Neural progenitor cell (in vitro differentiated cells): ENCODE measurements around the gene R3HDM2. TPM values are rescaled to one million over a fixed set of nuclear protein-coding genes. Genes with fewer than 3 reads are reported as not detected.

Source experiments
- DNase-seq: peaks from one replicate; pipeline ENCODE4 v3.0.0-alpha.2; 2016; ENCODE audit warnings: low spot score
- H2AFZ ChIP-seq: fragments of 200-600 bp; sonication (generic); replicated peaks from 2 replicates; pipeline ENCODE4 v1.6.1; 2016; ENCODE audit warnings: antibody characterized with exemption
- H3F3A ChIP-seq: fragments of 200-600 bp; sonication (generic); 2 replicates; pipeline ENCODE4 v1.6.1; 2016; ENCODE audit warnings: antibody characterized with exemption, low read depth
- H3K27ac ChIP-seq: fragments of 200-600 bp; sonication (generic); 2 replicates; pipeline ENCODE4 v1.5.1; 2016; ENCODE audit warnings: mild to moderate bottlenecking
- H3K27me3 ChIP-seq: fragments of 200-600 bp; sonication (generic); 2 replicates; pipeline ENCODE4 v1.6.1; 2016; ENCODE audit warnings: mild to moderate bottlenecking, moderate library complexity
- H3K36me3 ChIP-seq: fragments of 200-600 bp; sonication (generic); 2 replicates; pipeline ENCODE4 v1.5.1; 2016
- H3K4me1 ChIP-seq: fragments of 200-600 bp; sonication (generic); 2 replicates; pipeline ENCODE4 v1.6.1; 2016; ENCODE audit warnings: mixed run types
- H3K4me2 ChIP-seq: fragments of 200-600 bp; sonication (generic); 2 replicates; pipeline ENCODE4 v1.6.1; 2016
- H3K4me3 ChIP-seq: fragments of 200-600 bp; sonication (generic); 2 replicates; pipeline ENCODE4 v1.5.1; 2016
- H3K79me2 ChIP-seq: fragments of 200-600 bp; sonication (generic); 2 replicates; pipeline ENCODE4 v1.6.1; 2016; ENCODE audit warnings: low read depth
- H3K9ac ChIP-seq: fragments of 200-600 bp; sonication (generic); 2 replicates; pipeline ENCODE4 v1.6.1; 2016
- H3K9me3 ChIP-seq: fragments of 200-600 bp; sonication (generic); 2 replicates; pipeline ENCODE4 v1.5.1; 2016; ENCODE audit warnings: low read depth
- H4K20me1 ChIP-seq: fragments of 200-600 bp; sonication (generic); 2 replicates; pipeline ENCODE4 v1.6.1; 2016; ENCODE audit warnings: low read depth
- H3K27ac Mint-ChIP-seq: 3 replicates; pipeline ENCODE4 v1.8.0; 2021; ENCODE audit warnings: mixed read lengths
- H3K27me3 Mint-ChIP-seq: 2 replicates; pipeline ENCODE4 v1.8.0; 2022; ENCODE audit warnings: low read depth, mild to moderate bottlenecking, inconsistent platforms, moderate library complexity, mixed read lengths; ENCODE audit not compliant: insufficient read depth
- H3K36me3 Mint-ChIP-seq: 3 replicates; pipeline ENCODE4 v1.8.0; 2021; ENCODE audit warnings: mixed read lengths
- H3K4me1 Mint-ChIP-seq: 3 replicates; pipeline ENCODE4 v1.8.0; 2021; ENCODE audit warnings: mixed read lengths
- H3K4me3 Mint-ChIP-seq: 3 replicates; pipeline ENCODE4 v1.8.0; 2021; ENCODE audit warnings: mild to moderate bottlenecking, moderate library complexity, mixed read lengths
- H3K9me3 Mint-ChIP-seq: 3 replicates; pipeline ENCODE4 v1.8.0; 2020; ENCODE audit warnings: mixed read lengths
- CTCF ChIP-seq: fragments of 200-600 bp; sonication (generic); IDR thresholded peaks from 2 replicates; pipeline ENCODE4 v1.5.1; 2017; ENCODE audit warnings: antibody characterized with exemption, mild to moderate bottlenecking
- EZH2 ChIP-seq: fragments of 200-600 bp; sonication (generic); IDR thresholded peaks from 2 replicates; pipeline ENCODE4 v1.6.1; 2017; ENCODE audit warnings: antibody characterized with exemption, mild to moderate bottlenecking, moderate library complexity
- EZH2phosphoT487 ChIP-seq: fragments of 200-600 bp; sonication (generic); IDR thresholded peaks from 2 replicates; pipeline ENCODE4 v1.6.1; 2017; ENCODE audit warnings: antibody characterized with exemption
- total RNA-seq: library from RNA; depleted of rRNA; stranded (reverse); fragments of >200 nt; gene quantifications from 2 replicates; pipeline ENCODE4 v1.2.3, GENCODE V29; 2015; ENCODE audit warnings: low replicate concordance

Gene R3HDM2
- total RNA-seq, 1 donor from 2014 or later = 40.0 TPM

GRCh38 chr12:57456737-57457490 is 26.1 kb upstream of the R3HDM2 start:
- Histone ChIP-seq H3K79me2 (no peaks in the 10 kb centered on the region), H3K9me3 (no peaks in the 10 kb centered on the region), H3K4me2 (no peak overlapping the region), H3F3A (peaks cover 23% of the 10 kb centered on the region), H3K27ac (no peak overlapping the region), H3K4me3 (no peak overlapping the region), H4K20me1 (peaks cover 18% of the 10 kb centered on the region), H3K36me3 (no peaks in the 10 kb centered on the region), H3K9ac (no peak overlapping the region), H3K4me1 (peaks cover 37% of the 10 kb centered on the region), H2AFZ (no peak overlapping the region), H3K27me3 (peaks cover 6% of the 10 kb centered on the region)
- DNase-seq = no peak
- H3K27me3 Mint-ChIP-seq = peaks cover 30% of the 10 kb centered on the region
- H3K4me3 Mint-ChIP-seq = no peak overlapping the region
- H3K27ac Mint-ChIP-seq = no peak overlapping the region
- H3K36me3 Mint-ChIP-seq = no peaks in the 10 kb centered on the region
- H3K4me1 Mint-ChIP-seq = peaks cover 51% of the 10 kb centered on the region
- no peaks in the 10 kb centered on the region for H3K9me3 Mint-ChIP-seq
- TF ChIP-seq EZH2 = no peak
- TF ChIP-seq CTCF = no peak
- no peak for TF ChIP-seq EZH2phosphoT487

GRCh38 chr12:57456145-57456700 is 25.4 kb upstream of the R3HDM2 start:
- H3K9me3 Mint-ChIP-seq = no peaks in the 10 kb centered on the region
- no peaks in the 10 kb centered on the region for H3K36me3 ChIP-seq
- no peaks in the 10 kb centered on the region for H3K79me2 ChIP-seq
- no peak overlapping the region for H3K27ac Mint-ChIP-seq
- H4K20me1 ChIP-seq = peaks cover 12% of the 10 kb centered on the region
- TF ChIP-seq EZH2 (no peak), CTCF (peak; percentile 74), EZH2phosphoT487 (no peak)
- peak overlapping the region; percentile 67 for H2AFZ ChIP-seq
- peak overlapping the region; percentile 50 for H3K4me2 ChIP-seq
- no peaks in the 10 kb centered on the region for H3K9me3 ChIP-seq
- peaks cover 16% of the 10 kb centered on the region for H3F3A ChIP-seq
- H3K4me3 ChIP-seq = no peak overlapping the region
- peak overlapping the region; percentile 65 for H3K4me3 Mint-ChIP-seq
- H3K27me3 Mint-ChIP-seq = peaks cover 30% of the 10 kb centered on the region
- no peaks in the 10 kb centered on the region for H3K36me3 Mint-ChIP-seq
- H3K4me1 Mint-ChIP-seq = peaks cover 47% of the 10 kb centered on the region
- H3K4me1 ChIP-seq = peaks cover 36% of the 10 kb centered on the region
- H3K9ac ChIP-seq = no peak overlapping the region
- H3K27me3 ChIP-seq = peaks cover 6% of the 10 kb centered on the region
- DNase-seq = peak; percentile 84
- no peak overlapping the region for H3K27ac ChIP-seq

GRCh38 chr12:57455374-57456144 is 24.7 kb upstream of the R3HDM2 start:
- no peak overlapping the region for H3K27ac ChIP-seq
- H3K36me3 Mint-ChIP-seq = no peaks in the 10 kb centered on the region
- no peaks in the 10 kb centered on the region for H3K9me3 Mint-ChIP-seq
- DNase-seq = no peak
- H3K4me3 ChIP-seq = no peak overlapping the region
- peaks cover 6% of the 10 kb centered on the region for H4K20me1 ChIP-seq
- H3K27ac Mint-ChIP-seq = no peak overlapping the region
- peaks cover 43% of the 10 kb centered on the region for H3K4me1 Mint-ChIP-seq
- H2AFZ ChIP-seq = peak overlapping the region; percentile 67
- H3K4me1 ChIP-seq = peaks cover 30% of the 10 kb centered on the region
- no peaks in the 10 kb centered on the region for H3K36me3 ChIP-seq
- no peaks in the 10 kb centered on the region for H3K9me3 ChIP-seq
- no peak for TF ChIP-seq EZH2
- no peak for TF ChIP-seq EZH2phosphoT487
- no peak for TF ChIP-seq CTCF
- H3K79me2 ChIP-seq = no peaks in the 10 kb centered on the region
- no peak overlapping the region for H3K9ac ChIP-seq
- H3K27me3 Mint-ChIP-seq = peaks cover 29% of the 10 kb centered on the region
- H3K27me3 ChIP-seq = peaks cover 6% of the 10 kb centered on the region
- H3F3A ChIP-seq = peaks cover 9% of the 10 kb centered on the region
- peak overlapping the region; percentile 50 for H3K4me2 ChIP-seq
- peak overlapping the region; percentile 72 for H3K4me3 Mint-ChIP-seq
